HG02798 (cell line): ENCODE results near the gene HUS1.
"Not testable (repeated sequence)": the region's sequence is repeated elsewhere in the genome, so short reads cannot be mapped to it uniquely, and the experiment has no call there.

Source experiments
- ATAC-seq: cut with Tn5 transposase; IDR thresholded peaks from one replicate; pipeline ENCODE4 v1.9.1; 2021; ENCODE audit warnings: mild to moderate bottlenecking; ENCODE audit not compliant: unreplicated experiment, poor library complexity

The HUS1 gene

GRCh38 chr7:47979145-47979831, at the start of gene HUS1:
TSS of gene HUS1 (minus strand) at chr7:47979615. CDS start at chr7:47979519, 96 bp downstream.
- peak; percentile 99 for ATAC-seq

DNA sequence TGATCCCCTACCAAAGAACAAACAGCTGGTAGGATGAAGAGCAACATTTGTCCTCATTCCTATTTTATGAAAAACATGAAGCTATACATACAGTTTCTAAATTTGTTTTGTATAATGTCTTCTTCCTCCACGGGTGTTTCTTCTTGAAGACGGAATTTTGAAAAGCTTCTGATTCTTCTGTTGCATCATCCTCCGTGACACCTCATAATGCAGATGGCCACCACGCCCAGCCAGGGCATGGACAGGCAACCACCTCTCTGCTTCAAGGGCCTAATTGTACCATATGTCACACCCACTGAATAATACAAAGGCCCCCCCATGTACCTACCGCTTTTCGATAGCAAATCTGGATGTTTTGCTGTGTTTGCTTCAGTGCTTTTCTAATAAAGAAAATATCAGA, 49.5 kb upstream of the HUS1 start, which contains the start of gene SUN3:
TSS of gene SUN3 (minus strand) at position 170 of the 400 bp plus-strand sequence. CDS start at position 1, 169 bp downstream.
- no peak for ATAC-seq

DNA sequence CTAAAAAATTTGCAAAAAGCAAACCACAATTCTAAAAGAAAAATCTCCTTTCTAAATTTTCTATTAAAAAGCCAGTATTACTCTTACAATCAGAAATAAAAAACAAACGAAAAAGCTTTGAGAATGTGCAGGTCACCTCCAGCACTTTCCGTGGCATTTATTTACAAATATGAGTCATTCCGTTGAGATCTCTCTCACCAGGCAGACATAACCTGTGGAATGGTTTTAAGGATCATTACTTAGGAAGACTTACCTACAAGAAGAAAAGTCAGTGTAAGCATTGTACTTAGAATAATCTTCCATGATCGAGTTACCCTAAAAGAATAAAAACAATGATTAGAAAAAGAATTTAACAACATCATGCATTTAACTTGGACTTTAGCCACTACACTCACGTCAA, 46.2 kb upstream of the HUS1 start:
- ATAC-seq = no peak

DNA sequence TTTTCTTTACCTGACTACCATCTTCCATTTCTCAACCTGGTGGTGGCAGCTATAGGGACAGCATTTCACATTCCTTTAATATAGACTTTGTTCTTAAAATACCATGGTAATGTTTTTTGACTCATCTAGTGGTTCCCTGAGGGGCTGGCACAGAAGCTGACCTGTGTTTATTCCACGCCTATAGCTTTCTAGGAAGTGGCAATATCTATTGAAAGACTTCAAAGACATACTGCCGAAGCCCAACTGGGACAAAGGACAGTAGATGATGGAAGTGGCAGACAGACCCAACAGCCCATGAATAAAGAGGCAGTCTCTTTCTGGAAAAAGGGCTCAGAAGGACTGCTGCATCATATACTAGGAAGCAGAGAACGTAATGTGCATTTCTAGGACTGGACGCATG, 38.3 kb upstream of the HUS1 start:
- ATAC-seq = no peak

- no peak for ATAC-seq
Observed at GRCh38 chr7:48016641-48017040, 37.2 kb upstream of the HUS1 start.

DNA sequence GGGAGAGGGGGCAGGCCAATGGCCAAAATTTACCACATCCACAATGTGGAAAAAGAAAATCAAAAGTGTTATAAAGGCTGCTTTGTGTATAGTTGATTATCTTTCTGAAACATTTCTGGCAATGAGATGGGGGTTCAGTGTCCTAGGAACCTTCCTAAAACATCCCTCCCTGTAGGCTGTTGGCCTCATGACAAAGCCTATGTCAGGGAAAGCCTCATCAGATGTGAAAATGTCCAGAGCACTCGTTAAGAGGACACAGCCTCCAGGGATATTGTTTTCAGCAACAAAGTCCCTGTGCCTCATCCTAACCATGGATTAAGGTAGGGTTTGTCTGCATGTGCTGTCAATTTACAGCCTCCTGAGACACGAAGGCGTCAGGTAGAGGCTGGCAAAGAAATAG, 32.5 kb upstream of the HUS1 start:
- no peak for ATAC-seq

- ATAC-seq = no peak
Observed at GRCh38 chr7:48011323-48011722, 31.9 kb upstream of the HUS1 start.

- no peak for ATAC-seq
Observed at GRCh38 chr7:48009954-48010353, 30.5 kb upstream of the HUS1 start.

- ATAC-seq = no peak
Observed at GRCh38 chr7:48009257-48009656, 29.8 kb upstream of the HUS1 start.

DNA sequence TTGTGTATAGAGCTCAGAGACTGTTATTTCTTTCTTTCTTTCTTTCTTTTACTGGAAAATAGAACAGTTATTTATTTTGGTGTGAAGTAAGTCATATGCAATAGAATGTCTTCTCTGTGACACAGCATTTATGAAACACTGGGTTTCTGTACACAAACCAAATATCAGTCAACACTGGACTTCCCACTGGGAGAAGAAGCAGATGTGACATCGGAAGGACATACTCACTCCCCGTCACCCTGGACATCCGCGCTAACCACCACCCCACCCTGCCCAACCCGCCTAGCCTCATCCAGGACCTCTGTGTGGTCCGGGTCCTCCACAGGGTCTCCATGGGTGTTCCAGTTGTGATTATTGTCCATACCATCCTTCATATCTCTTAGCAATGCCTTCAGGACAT, 27.5 kb upstream of the HUS1 start:
- no peak for ATAC-seq

GRCh38 chr7:48004638-48005037, 25.2 kb upstream of the HUS1 start:
- ATAC-seq = peak; percentile 70

DNA sequence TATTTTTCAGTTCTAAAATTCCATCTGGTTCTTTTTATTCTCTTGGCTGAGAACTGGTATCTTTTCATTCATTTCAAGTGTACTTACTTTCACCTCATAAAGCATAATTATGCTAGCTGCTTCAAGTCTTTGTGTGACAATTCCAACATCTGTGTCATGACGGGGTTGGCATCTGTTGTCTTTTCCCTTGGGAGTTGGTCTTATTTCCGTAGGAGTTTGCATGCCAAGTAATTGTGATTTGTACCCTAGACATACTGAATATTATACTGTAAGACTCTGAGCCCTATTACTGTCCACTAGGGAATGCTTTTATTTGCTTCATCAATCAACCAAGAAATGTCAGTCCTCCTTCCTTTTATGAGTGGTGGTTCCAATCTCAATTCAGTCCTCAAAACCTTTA, 24.6 kb upstream of the HUS1 start:
- ATAC-seq = no peak

- not testable (repeated sequence) for ATAC-seq
Observed at GRCh38 chr7:48000164-48000563, 20.7 kb upstream of the HUS1 start.

DNA sequence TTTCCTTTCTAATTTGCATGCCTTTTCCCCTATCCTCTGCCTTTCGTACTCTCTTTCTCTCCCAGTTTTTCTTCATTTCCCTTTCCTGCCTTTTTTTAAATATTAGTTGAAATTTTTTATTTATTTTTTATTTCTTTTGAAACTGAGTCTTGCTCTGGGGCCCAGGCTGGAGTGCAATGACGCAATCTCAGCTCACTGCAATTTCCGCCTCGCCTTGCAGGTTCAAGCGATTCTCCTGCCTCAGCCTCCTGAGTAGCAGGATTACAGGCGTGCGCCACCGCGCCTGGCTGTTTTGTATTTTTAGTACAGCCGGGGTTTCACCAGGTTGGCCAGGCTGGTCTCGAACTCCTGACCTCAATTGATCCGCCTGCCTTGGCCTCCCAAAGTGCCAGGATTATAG, 20.0 kb upstream of the HUS1 start:
- no peak for ATAC-seq

GRCh38 chr7:47992446-47992845, 13.0 kb upstream of the HUS1 start:
- no peak for ATAC-seq

DNA sequence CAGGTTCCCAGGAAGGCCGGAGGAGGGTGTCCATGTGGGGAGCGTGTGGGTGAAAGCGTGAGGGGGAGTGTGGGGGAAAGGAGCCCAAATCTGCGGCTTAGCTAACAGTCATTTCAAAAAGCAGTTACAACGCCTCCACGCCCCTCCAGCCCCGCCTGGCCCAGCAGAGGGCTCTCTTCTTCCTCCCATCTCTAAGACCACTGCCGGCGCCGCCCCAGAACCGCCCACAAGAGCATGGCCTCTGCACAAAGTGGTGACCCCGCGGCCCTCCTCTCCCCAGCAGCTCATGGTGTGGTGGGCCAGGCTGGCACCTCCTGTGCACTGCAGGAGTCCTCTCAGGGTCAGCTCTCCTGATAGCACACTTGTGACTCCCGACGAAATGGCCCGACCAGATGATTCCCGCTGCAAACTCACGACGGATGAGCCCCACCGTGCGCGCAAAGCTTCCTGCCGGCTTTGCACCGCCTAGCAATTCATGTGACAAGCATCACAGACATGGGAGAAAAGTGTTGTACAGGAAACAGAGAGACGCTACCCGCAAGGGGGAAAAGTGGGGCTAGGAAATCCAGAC, 12.4 kb upstream of the HUS1 start:
- ATAC-seq = peak; percentile 99

GRCh38 chr7:47991270-47991669, 11.9 kb upstream of the HUS1 start:
- ATAC-seq = no peak

GRCh38 chr7:47990592-47990991, 11.2 kb upstream of the HUS1 start:
- ATAC-seq = no peak

GRCh38 chr7:47989607-47990400, 10.4 kb upstream of the HUS1 start:
- ATAC-seq = not testable (repeated sequence)

GRCh38 chr7:47988496-47989386, 9.3 kb upstream of the HUS1 start:
- ATAC-seq = peak; percentile 25
